HFFc6 (cell line): ENCODE measurements around the gene DAPL1. TPM values are rescaled to one million over a fixed set of nuclear protein-coding genes. Genes with fewer than 3 reads are reported as not detected.

Source experiments
- total RNA-seq, 6 experiments: library from RNA; stranded (reverse); fragmentation: NEBNext Ultra II Directional; extraction: Animal tissue kit (Norgen Biotek cat#: 25700); gene quantifications; 2 replicates in 1 of 6; 3 replicates in 5 of 6; pipeline ENCODE4 v1.2.3, GENCODE V29; 2021

DAPL1 gene
- total RNA-seq, 6 experiments from 2014 or later: not detected

Other genes starting within 250 kb of the DAPL1 start
- 10 to 100 TPM; 22.4 to 27.7 (median 23.1) TPM for gene TANC1, start 173.3 kb downstream of the DAPL1 start, total RNA-seq